Measurements from ENCODE around the gene MAN2A2.

The MAN2A2 gene

DNA sequence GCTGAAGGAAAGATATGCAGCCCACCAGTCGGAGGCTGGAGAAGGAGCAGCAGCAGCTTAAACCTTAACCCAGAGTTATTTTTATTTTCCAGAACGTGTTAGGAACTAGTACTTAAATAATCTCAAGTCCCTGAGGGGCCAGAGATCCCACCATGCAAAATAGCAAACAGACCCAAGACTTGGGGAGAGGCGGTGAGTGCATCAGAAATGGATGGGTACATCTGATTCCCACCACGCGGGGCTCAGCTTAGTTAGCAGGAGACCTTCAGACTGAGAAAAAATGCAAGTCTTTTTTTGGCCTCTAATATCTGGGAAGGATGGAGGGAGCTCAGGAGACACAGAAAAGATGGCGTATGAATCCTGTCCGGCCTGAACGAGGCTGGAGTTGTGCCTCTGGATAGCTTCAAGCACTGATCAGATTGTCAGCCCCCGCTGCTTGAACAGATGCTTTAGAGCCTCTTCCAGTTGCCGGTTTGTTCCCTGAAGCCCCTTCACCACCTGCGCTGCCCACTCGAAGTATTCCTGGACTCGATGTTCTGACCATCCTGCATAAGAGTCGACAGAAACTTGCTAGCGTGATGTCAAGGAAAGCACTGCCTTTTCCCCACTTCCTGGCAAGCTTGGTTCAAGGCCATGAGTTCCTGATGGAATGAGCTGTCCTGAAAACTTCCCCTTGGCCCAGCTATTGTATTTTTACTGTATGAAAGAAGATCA is 27.9 kb downstream of the MAN2A2 start:
- ATAC-seq (no peak), DNase-seq (ENCODE audit: low spot score in 2 of 2) (no peak)
- Mint-ChIP-seq H3K9me3 (no peaks in the 10 kb centered on the region), H3K36me3 (peaks cover 28% of the 10 kb centered on the region), H3K27ac (peak overlapping the region; percentile 96), H3K4me3 (peak overlapping the region; percentile 89), H3K4me1 (peaks cover 46% of the 10 kb centered on the region)

DNA sequence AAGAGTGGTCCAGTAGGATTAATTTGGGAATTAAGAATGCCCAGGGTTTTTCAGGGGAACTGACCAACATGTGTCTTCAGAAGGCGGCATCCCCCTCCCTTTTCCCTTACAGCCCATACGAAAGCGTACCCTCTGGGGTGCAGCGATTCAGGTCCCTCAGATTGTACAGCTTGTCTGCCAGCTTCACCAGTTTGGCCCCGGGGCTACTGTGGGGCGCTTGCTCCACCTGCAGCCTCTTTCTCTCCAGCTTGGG is 28.4 kb downstream of the MAN2A2 start:
- no peaks in the 10 kb centered on the region for H3K9me3 Mint-ChIP-seq
- ATAC-seq: no peak
- H3K36me3 Mint-ChIP-seq: peaks cover 33% of the 10 kb centered on the region
- H3K4me3 Mint-ChIP-seq: peak overlapping the region; percentile 89
- H3K27ac Mint-ChIP-seq: peak overlapping the region; percentile 96
- DNase-seq (ENCODE audit: low spot score in 2 of 2): no peak
- H3K4me1 Mint-ChIP-seq: peaks cover 50% of the 10 kb centered on the region

DNA sequence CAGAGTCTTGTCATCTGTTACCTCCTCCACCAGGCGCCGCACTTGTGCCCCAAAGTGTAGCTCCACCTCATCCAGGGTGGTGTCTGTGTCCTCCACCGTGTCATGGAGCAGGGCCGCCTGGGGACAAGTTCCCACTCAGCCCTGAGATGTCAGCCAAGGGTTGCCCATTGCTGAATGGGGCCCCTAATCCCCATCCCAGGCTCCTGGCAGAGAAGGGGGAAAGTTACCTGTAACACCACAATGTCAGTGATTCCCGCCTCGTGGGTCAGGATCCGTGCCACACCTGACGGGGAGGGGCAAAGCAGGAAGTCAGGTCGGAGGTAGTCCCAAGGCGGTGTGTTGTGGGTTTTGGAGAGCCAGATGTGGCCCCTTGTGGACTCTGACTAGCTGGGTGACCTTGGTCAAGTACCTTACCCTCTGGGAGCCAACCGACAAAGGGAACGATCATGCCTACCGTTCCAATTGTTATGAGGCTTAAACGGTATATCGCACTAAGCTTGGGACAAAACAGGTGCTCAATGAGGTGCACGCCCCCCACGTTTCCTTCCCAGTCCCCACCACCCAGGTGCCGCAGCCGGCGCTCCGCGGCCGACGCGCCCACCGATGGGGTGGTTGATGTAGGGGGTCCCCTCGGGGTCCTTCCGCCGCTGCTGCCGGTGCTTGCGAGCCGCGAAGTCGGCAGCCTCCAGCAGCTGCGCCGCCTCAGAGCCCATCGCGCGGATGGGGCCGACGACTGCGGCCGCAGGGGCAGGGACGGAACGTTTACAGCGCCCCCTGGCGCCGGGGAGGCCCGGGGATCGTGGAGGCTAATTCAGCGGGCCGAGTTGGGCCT is 28.9 kb downstream of the MAN2A2 start, which contains the start of gene HDDC3:
HDDC3 (minus strand) TSS at position 722 of the 832 bp plus-strand sequence; CDS start at position 713, 9 bp downstream.
- ATAC-seq (peak; percentile 74), DNase-seq (ENCODE audit: low spot score in 2 of 2) (peak; percentile 98)
- Mint-ChIP-seq H3K4me3 (peak within 1 kb of the TSS; percentile 89), H3K36me3 (peaks cover 38% of the 10 kb centered on the region), H3K27ac (peak within 1 kb of the TSS; percentile 96), H3K4me1 (peaks cover 54% of the 10 kb centered on the region), H3K9me3 (no peaks in the 10 kb centered on the region)

DNA sequence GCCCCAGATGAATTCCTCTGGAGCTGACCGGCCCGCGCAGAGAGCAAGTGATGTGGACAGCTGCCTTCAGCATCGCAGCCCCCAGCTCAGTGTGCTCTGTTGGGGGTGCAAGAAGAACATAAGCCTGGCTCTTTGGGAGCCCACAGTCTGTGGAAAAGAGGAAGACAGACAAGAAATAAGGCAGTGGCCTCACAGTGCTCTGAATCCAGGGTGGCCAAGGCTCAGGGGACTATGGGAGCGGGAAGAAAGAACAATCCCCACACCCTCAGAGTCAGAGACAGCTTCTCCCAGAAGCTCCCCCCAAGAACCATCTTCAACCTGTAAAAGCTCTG is 29.5 kb downstream of the MAN2A2 start:
- Mint-ChIP-seq H3K9me3 (no peaks in the 10 kb centered on the region), H3K4me1 (peaks cover 54% of the 10 kb centered on the region), H3K27ac (peak overlapping the region; percentile 96), H3K4me3 (peak overlapping the region; percentile 89), H3K36me3 (peaks cover 43% of the 10 kb centered on the region)
- no peak for DNase-seq (ENCODE audit: low spot score in 2 of 2)
- ATAC-seq: no peak

DNA sequence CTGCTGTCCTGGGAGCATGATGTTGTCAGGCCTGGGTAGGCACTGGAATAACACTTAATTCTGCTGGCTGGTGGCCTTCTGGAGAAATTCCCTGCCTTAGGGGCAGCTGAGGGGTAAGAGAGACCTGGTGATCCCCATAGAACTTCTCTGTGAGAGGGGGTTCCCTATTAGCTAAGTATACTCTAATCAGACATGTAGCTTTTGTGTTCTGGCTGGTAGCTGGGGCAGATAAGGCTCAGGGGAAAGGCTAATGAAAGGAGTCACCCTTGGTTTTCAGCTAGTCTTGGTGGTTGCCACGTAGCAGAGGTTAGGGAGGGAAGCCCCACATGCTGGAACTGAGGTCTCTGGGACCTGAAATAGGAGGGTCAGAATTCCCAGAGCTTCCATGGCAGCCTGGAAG is 30.2 kb downstream of the MAN2A2 start:
- peaks cover 54% of the 10 kb centered on the region for H3K4me1 Mint-ChIP-seq
- peak overlapping the region; percentile 94 for H3K27ac Mint-ChIP-seq

DNA sequence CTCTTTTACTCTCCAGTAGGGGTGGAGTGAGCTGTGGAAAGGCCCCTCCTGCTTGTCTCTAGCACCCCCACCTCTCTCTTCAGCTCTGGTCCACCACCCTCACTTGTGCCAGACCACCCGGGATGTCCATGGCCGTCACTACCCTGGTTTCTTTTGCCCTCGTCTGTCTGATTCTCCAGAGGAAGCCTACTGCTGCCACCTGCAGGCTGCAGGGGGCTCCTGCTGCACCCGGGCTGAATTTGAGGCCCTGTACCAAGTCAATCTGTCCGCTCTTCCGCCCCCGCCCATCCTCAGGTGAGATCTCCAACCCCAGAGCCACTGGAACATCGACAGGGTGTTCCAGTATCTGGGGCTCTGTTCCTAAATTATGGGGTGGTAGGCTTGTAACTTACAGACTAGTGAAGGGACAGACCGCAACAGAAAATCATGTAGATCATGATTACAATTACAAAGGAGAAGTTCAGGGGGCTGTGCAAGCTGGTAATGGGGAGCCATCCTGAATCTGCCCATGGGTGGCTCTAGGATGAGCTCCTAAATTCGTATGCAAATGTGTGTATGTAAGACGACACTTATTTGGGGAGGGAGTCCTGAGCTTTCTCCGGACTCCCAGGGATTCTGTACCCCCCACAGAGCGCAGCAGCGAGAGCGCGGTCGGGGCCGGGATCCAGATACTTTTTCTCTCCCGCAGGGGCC is 31.3 kb downstream of the MAN2A2 start:
- peak; percentile 74 to 93 for DNase-seq (ENCODE audit: low spot score in 2 of 2)
- peak overlapping the region; percentile 91 for H3K4me3 Mint-ChIP-seq
- H3K9me3 Mint-ChIP-seq: no peaks in the 10 kb centered on the region
- ATAC-seq: peak; percentile 57
- H3K27ac Mint-ChIP-seq: peak overlapping the region; percentile 94
- peaks cover 61% of the 10 kb centered on the region for H3K36me3 Mint-ChIP-seq
- peaks cover 54% of the 10 kb centered on the region for H3K4me1 Mint-ChIP-seq

More for the DNA sequence above, 30.2 kb downstream of the MAN2A2 start:
- DNase-seq (ENCODE audit: low spot score in 2 of 2): no peak
- Mint-ChIP-seq H3K9me3 (no peaks in the 10 kb centered on the region), H3K4me3 (peak overlapping the region; percentile 89), H3K36me3 (peaks cover 50% of the 10 kb centered on the region)
- ATAC-seq: no peak

DNA sequence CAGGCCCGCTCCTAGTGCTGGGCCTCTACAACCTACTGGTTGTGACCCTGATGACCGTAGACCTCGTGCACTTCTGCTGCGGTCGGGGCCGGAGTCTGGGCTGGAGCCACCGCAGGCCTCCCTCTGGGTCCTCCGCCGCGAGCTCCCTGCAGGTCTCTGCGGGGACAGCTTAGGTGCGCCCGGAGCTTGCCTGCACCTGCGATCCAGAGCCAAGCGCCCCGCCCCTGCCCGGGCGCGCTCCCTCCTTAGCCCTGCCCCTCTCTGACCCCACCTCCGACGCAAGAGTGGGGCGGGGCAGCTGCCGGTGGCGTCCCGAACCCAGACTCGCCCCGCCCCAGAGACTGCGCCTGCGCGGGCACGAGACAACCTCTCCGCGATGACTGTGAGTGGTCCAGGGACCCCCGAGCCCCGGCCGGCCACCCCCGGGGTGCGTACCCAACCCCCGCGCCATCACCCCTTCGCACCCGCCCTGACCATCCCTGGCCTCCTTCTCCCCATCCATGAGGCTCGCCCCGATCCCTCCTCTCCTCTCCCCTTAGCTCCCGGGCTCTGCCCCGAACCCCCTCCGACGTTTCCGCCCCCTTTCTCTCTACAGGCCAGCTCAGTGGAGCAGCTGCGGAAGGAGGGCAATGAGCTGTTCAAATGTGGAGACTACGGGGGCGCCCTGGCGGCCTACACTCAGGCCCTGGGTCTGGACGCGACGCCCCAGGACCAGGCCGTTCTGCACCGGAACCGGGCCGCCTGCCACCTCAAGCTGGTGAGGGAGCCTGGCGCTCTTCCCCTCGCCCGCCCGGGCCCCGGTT is 32.0 kb downstream of the MAN2A2 start, which contains the start of gene UNC45A:
UNC45A (plus strand) TSS at position 337 of the 803 bp plus-strand sequence; CDS start at position 377, 40 bp downstream.
- H3K9me3 Mint-ChIP-seq: no peaks in the 10 kb centered on the region

DNA sequence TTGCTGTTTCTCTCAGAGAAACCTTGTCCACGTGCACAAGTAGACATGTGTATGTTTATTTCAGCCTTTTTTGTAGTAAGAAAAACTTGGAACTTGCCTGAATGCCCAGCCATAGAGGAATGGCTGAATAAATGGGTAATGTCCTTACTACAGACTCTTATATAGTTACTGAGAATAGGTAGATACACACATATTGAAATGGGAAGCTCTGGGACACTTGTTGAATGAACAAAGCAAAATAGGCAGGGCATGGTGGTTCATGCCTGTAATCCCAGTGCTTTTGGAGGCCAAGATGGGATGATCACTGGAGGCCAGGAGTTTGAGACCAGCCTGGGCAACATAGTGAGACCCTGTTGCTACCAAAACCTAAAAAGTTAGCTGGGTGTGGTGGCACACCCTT is 33.7 kb downstream of the MAN2A2 start:
- no peak for DNase-seq (ENCODE audit: low spot score in 2 of 2)
- Mint-ChIP-seq H3K4me3 (peak overlapping the region; percentile 91), H3K27ac (peak overlapping the region; percentile 94), H3K4me1 (peaks cover 41% of the 10 kb centered on the region), H3K36me3 (peaks cover 76% of the 10 kb centered on the region), H3K9me3 (no peaks in the 10 kb centered on the region)
- ATAC-seq: no peak

More for the DNA sequence above, 32.0 kb downstream of the MAN2A2 start, which contains the start of gene UNC45A:
- Mint-ChIP-seq H3K4me3 (peak within 1 kb of the TSS; percentile 91), H3K4me1 (peaks cover 54% of the 10 kb centered on the region), H3K27ac (peak within 1 kb of the TSS; percentile 94), H3K36me3 (peaks cover 68% of the 10 kb centered on the region)
- ATAC-seq (peak; percentile 83), DNase-seq (ENCODE audit: low spot score in 2 of 2) (peak; percentile 93 to 97)

DNA sequence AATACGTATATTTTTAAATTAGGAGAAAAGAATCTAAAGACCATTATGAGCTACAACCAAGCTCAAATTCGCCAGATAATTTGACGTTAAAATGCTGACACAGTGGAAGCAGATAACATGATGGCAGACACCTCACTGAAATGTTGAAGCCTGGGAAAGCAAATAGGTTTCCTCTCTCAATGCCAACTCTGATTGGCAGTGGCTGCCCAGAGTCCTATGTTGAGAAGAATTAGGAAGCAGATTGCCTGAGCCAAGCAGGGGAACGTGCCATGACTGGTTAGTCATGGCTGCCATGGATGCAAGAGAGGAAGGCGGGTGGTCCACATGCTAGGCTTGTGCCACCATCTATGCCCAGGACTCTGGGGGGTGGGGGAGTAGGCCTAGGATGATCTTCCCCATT is 35.2 kb downstream of the MAN2A2 start:
- H3K9me3 Mint-ChIP-seq: no peaks in the 10 kb centered on the region

DNA sequence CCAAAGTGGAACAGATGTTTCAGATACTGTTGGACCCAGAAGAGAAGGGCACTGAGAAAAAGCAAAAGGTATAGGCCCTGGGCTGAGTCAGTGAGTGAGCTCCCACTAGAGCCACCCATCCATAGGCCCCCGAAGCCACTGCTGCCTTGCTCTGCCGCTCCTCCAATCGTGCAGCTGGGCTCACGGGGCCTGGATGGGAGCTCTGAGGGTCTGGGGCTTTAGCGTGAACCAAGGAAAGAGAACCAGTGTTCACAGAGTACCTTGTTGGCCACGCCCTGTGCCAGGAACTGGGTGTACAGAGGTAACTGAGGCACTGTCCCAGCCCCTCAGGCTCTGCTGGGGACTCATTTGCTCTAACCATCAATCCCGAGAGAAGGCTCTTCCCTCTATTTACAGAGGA is 36.7 kb downstream of the MAN2A2 start:
- peaks cover 91% of the 10 kb centered on the region for H3K36me3 Mint-ChIP-seq

More for the DNA sequence above, 35.2 kb downstream of the MAN2A2 start:
- H3K27ac Mint-ChIP-seq: no peak overlapping the region
- H3K4me3 Mint-ChIP-seq: no peak overlapping the region
- no peak for DNase-seq (ENCODE audit: low spot score in 2 of 2)
- ATAC-seq: no peak
- peaks cover 29% of the 10 kb centered on the region for H3K4me1 Mint-ChIP-seq
- H3K36me3 Mint-ChIP-seq: peaks cover 83% of the 10 kb centered on the region

DNA sequence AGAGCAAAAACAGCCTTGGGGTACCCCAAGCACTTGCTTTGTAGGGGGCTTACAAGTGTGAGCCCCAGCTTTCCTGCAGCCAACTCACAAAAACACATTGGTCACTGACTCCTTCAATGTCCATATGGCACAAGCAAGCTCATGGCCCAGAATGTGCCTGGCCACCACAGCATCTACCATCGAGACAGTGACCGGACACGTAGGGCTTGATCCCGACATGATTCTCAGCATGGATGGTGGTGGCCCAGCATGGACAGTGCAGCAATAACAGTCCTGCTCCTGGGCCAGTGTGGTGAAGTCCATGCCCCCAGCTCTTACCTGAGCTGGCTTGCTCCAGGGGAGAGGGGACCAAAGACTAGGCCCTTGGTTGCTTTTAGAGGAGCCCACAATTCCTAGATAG is 37.9 kb downstream of the MAN2A2 start:
- no peak overlapping the region for H3K4me3 Mint-ChIP-seq
- DNase-seq (ENCODE audit: low spot score in 2 of 2) (no peak), ATAC-seq (no peak)
- peaks cover 8% of the 10 kb centered on the region for H3K4me1 Mint-ChIP-seq
- H3K9me3 Mint-ChIP-seq: no peaks in the 10 kb centered on the region
- H3K36me3 Mint-ChIP-seq: peaks cover 99% of the 10 kb centered on the region
- H3K27ac Mint-ChIP-seq: peak overlapping the region; percentile 76

More for the DNA sequence above, 36.7 kb downstream of the MAN2A2 start:
- peak overlapping the region; percentile 76 for H3K27ac Mint-ChIP-seq
- no peak overlapping the region for H3K4me3 Mint-ChIP-seq
- ATAC-seq: no peak
- DNase-seq (ENCODE audit: low spot score in 2 of 2): no peak
- H3K4me1 Mint-ChIP-seq: peaks cover 15% of the 10 kb centered on the region
- no peaks in the 10 kb centered on the region for H3K9me3 Mint-ChIP-seq

DNA sequence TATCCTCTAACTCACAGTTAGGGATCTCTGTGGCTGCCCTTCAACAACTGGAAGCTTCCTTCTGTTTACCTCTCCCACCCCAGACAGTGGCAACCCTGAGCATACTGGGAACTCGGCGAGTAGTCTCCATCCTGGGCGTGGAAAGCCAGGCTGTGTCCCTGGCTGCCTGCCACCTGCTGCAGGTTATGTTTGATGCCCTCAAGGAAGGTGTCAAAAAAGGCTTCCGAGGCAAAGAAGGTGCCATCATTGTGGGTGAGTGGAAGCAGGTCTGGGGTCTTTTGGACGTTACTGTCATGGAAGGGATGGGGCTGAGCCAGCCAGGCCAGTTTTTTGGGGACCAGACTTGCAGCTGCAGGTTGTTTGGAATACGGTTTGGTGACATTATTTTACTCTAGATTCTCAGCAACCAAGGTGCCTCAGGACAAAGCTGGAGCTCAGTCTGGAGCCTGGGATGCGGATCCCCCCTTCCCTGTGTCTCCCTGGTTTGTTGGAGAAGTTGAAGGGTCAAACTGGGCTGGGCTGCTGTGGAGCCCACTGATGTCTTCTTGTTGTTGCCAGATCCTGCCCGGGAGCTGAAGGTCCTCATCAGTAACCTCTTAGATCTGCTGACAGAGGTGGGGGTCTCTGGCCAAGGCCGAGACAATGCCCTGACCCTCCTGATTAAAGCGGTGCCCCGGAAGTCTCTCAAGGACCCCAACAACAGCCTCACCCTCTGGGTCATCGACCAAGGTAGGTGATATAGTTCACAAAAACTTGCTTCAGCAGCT is 39.4 kb downstream of the MAN2A2 start:
- DNase-seq (ENCODE audit: low spot score in 2 of 2): no peak
- no peak overlapping the region for H3K27ac Mint-ChIP-seq
- no peaks in the 10 kb centered on the region for H3K9me3 Mint-ChIP-seq
- H3K4me3 Mint-ChIP-seq: no peak overlapping the region
- ATAC-seq: no peak
- H3K4me1 Mint-ChIP-seq: no peaks in the 10 kb centered on the region
- H3K36me3 Mint-ChIP-seq: peaks cover 100% of the 10 kb centered on the region

DNA sequence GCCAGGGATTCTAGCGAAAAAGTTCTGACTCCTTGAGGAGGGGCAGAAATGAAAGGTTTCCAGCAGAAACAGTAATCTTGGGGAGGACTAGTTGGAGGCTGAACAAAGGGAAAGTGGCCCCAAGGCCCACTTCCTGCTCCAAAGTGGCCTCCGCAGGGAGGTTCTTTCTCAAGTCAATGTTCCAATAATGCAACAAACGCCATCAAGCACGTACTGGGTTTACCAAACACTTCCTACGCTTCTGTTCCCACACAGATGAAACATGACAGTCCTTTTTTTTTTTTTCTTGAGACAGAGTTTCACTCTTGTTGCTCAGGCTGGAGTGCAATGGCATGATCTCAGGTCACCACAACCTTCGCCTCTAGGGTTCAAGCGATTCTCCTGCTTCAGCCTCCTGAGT is 42.0 kb downstream of the MAN2A2 start:
- no peaks in the 10 kb centered on the region for H3K4me1 Mint-ChIP-seq

DNA sequence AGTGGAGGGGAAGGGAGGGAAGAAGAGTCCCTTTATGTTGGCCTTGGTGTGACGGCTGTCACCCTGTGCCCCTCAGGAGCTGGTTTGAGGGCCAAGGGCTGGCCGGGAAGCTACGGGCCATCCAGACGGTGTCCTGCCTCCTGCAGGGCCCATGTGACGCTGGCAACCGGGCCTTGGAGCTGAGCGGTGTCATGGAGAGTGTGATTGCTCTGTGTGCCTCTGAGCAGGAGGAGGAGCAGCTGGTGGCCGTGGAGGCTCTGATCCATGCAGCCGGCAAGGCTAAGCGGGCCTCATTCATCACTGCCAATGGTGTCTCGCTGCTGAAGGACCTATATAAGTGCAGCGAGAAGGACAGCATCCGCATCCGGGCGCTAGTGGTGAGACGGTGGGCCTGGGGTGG is 43.4 kb downstream of the MAN2A2 start:
- Mint-ChIP-seq H3K36me3 (peaks cover 92% of the 10 kb centered on the region), H3K9me3 (no peaks in the 10 kb centered on the region)
- ATAC-seq: no peak

More for the DNA sequence above, 42.0 kb downstream of the MAN2A2 start:
- Mint-ChIP-seq H3K27ac (no peak overlapping the region), H3K4me3 (no peak overlapping the region), H3K36me3 (peaks cover 93% of the 10 kb centered on the region), H3K9me3 (no peaks in the 10 kb centered on the region)
- no peak for ATAC-seq
- no peak for DNase-seq (ENCODE audit: low spot score in 2 of 2)

More for the DNA sequence above, 43.4 kb downstream of the MAN2A2 start:
- Mint-ChIP-seq H3K27ac (no peak overlapping the region), H3K4me3 (no peak overlapping the region), H3K4me1 (no peaks in the 10 kb centered on the region)
- no peak for DNase-seq (ENCODE audit: low spot score in 2 of 2)
